ENCODE data around the gene AQP5. TPM values are rescaled to one million over a fixed set of nuclear protein-coding genes. Genes with fewer than 3 reads are reported as not detected.

The AQP5 gene
- total and polyA plus RNA-seq, 2 of the 8 experiments (the other 6 are each of a cell fraction or from before 2014, with no cell fraction given): 2.5 to 3.2 TPM

GRCh38 chr12:49944718-49945117 is 17.0 kb upstream of the AQP5 start:
- CTCF ChIA-PET (ENCODE audit: partially characterized antibody): interaction anchor here (0.8 to 7.6 kb wide), 21 partner anchors 10 to 161 kb away, joined by 3 to 104 read pairs (median 7); partner anchors contain the start of gene AQP5
- TF ChIP-seq E2F6 (IDR thresholded peaks at IDR 0.05) (no peak), SAP30 (IDR thresholded peaks at IDR 0.05; ENCODE audit: insufficient read depth, insufficient replicate concordance, low read length) (no peak), SP2 (IDR thresholded peaks at IDR 0.05; ENCODE audit: low read length) (no peak), SP4 (IDR thresholded peaks at IDR 0.05; ENCODE audit: low read length) (no peak), SIRT6 (IDR thresholded peaks at IDR 0.05; ENCODE audit: low read length) (no peak), BACH1 (IDR thresholded peaks at IDR 0.05; ENCODE audit: low read length) (no peak), ATF2 (IDR thresholded peaks at IDR 0.05; ENCODE audit: low read length) (no peak), TEAD4 (IDR thresholded peaks at IDR 0.05; ENCODE audit: low read depth, low read length) (no peak), ATF3 (IDR thresholded peaks at IDR 0.05; ENCODE audit: insufficient read depth, low read depth, low read length) (no peak), POU5F1 (IDR thresholded peaks at IDR 0.05; ENCODE audit: low read depth, low read length) (no peak), TAF1 (IDR thresholded peaks at IDR 0.05; ENCODE audit: low read depth, low read length) (no peak), SUZ12 (IDR thresholded peaks at IDR 0.05; ENCODE audit: low read length) (no peak)

More at GRCh38 chr12:49944718-49945117, 17.0 kb upstream of the AQP5 start:
- H2BK5ac ChIP-seq (ENCODE audit: low read depth, low read length): no peak overlapping the region
- H3K27ac ChIP-seq (ENCODE audit: low read depth, low read length): no peak overlapping the region
- no peaks in the 10 kb centered on the region for H3K79me1 ChIP-seq (ENCODE audit: low read depth, low read length)
- H3K14ac ChIP-seq (ENCODE audit: insufficient read length): no peak overlapping the region
- DNase-seq (ENCODE audit: low read depth in 1 of 2, low spot score in 2 of 2) (no peak), FAIRE-seq (no peak)
- POLR2A ChIA-PET (ENCODE audit: partially characterized antibody): interaction anchor here (1.2 kb wide), 1 partner anchor 203 kb away, joined by 5 read pairs; the partner anchor contains the start of gene TMBIM6
- H3K23me2 ChIP-seq (ENCODE audit: low read depth, low read length): no peaks in the 10 kb centered on the region; the same call in 1 of the 2 replicates
- no peak overlapping the region; a peak in 1 of 4 replicates for H3K4me2 ChIP-seq (ENCODE audit: insufficient read depth in 1 of 2, low read depth in 2 of 2, low read length in 2 of 2)
- peaks cover 3 to 17% (median 4%) of the 10 kb centered on the region in 4 experiments; a peak in 6 of 7 replicates for H3K4me1 ChIP-seq (replicated peaks in 1 of 4; ENCODE audit: control insufficient read depth in 3 of 4, insufficient read depth in 4 of 4, low read length in 3 of 4)
- H4K20me1 ChIP-seq (replicated peaks in 1 of 2; ENCODE audit: control insufficient read depth in 1 of 2, insufficient read depth in 2 of 2, low read length in 2 of 2): peaks cover 0 to 1% of the 10 kb centered on the region in 2 experiments
- H3K4me3 ChIP-seq (ENCODE audit: extremely low read depth in 1 of 4, insufficient read depth in 2 of 4, low read depth in 3 of 4, low read length in 4 of 4): no peak overlapping the region
- no peak overlapping the region for H3K18ac ChIP-seq (ENCODE audit: extremely low read depth, low read length)
- 89% methylated on average over 3 of the region's 3 CpGs; no CpG with 5 or more reads in 1 of the 2 experiments for WGBS, 2 experiments (ENCODE audit: extremely low coverage in 1 of 2, insufficient coverage in 1 of 2, insufficient read length in 1 of 2, insufficient replicate concordance in 2 of 2, low coverage in 1 of 2, low lambda C conversion rate in 2 of 2, missing lambda C conversion rate in 1 of 2)
- H3K27me3 ChIP-seq (replicated peaks in 1 of 4; ENCODE audit: control insufficient read depth in 3 of 4, extremely low read depth in 1 of 4, insufficient read depth in 3 of 4, low read length in 3 of 4): peaks cover 0 to 3% (median 0%) of the 10 kb centered on the region in 4 experiments; a peak in 1 of 7 replicates
- H3K9me3 ChIP-seq (ENCODE audit: insufficient read depth in 2 of 2, low read depth in 1 of 2, low read length in 1 of 2): no peaks in the 10 kb centered on the region
- H2AK5ac ChIP-seq (ENCODE audit: low read depth, low read length): no peak overlapping the region
- H3K9ac ChIP-seq (replicated peaks in 1 of 4; ENCODE audit: extremely low read depth in 1 of 4, low read depth in 3 of 4, low read length in 3 of 4): no peak overlapping the region
- no peak overlapping the region for H2BK120ac ChIP-seq (replicated peaks; ENCODE audit: low read depth, low read length)
- no peak overlapping the region; the same call in 1 of the 2 replicates for H2BK12ac ChIP-seq (ENCODE audit: low read depth, low read length)
- H4K5ac ChIP-seq (ENCODE audit: insufficient read length, low read depth, low read length): no peak overlapping the region
- no peak overlapping the region for H3K4ac ChIP-seq (replicated peaks; ENCODE audit: insufficient read length, low read depth, low read length)
- H2BK20ac ChIP-seq (ENCODE audit: low read length): no peak overlapping the region
- no peaks in the 10 kb centered on the region for H3K79me2 ChIP-seq (ENCODE audit: control insufficient read depth in 1 of 2, insufficient read depth in 2 of 2, low read length in 2 of 2)
- H4K8ac ChIP-seq (ENCODE audit: extremely low read depth, insufficient read depth, low read length): no peak overlapping the region
- H2AFZ ChIP-seq (ENCODE audit: low read length): no peak overlapping the region
- no peak overlapping the region for H2BK15ac ChIP-seq (ENCODE audit: low read length)
- H3K23ac ChIP-seq (ENCODE audit: insufficient read length): no peak overlapping the region
- no peak overlapping the region for H4K91ac ChIP-seq (replicated peaks; ENCODE audit: insufficient read length, low read length)
- H3K36me3 ChIP-seq (ENCODE audit: control insufficient read depth in 2 of 4, insufficient read depth in 4 of 4, low read length in 3 of 4): no peaks in the 10 kb centered on the region
- H3K56ac ChIP-seq (replicated peaks; ENCODE audit: insufficient read length, low read depth, low read length): no peak overlapping the region

All from H1 (cell line).